Measurements from ENCODE around the gene DBH. TPM values are rescaled to one million over a fixed set of nuclear protein-coding genes. Genes with fewer than 3 reads are reported as not detected.

DBH gene
- total RNA-seq, 1 donor from 2014 or later = not detected

- DNase-seq (ENCODE audit: low read depth, low spot score) = no peak
Measured at GRCh38 chr9:133604214-133604613, 31.9 kb upstream of the DBH start.

GRCh38 chr9:133604856-133605255 is 31.3 kb upstream of the DBH start:
- DNase-seq (ENCODE audit: low read depth, low spot score) = no peak

- DNase-seq (ENCODE audit: low read depth, low spot score) = no peak
Measured at GRCh38 chr9:133605446-133605845, 30.7 kb upstream of the DBH start.

GRCh38 chr9:133605856-133606707 is 30.1 kb upstream of the DBH start:
- no peak for DNase-seq (ENCODE audit: low read depth, low spot score)

GRCh38 chr9:133606708-133607025 is 29.5 kb upstream of the DBH start:
- no peak for DNase-seq (ENCODE audit: low read depth, low spot score)

- no peak for DNase-seq (ENCODE audit: low read depth, low spot score)
Measured at GRCh38 chr9:133607381-133607780, 28.8 kb upstream of the DBH start.

- no peak for DNase-seq (ENCODE audit: low read depth, low spot score)
Measured at GRCh38 chr9:133607976-133608375, 28.2 kb upstream of the DBH start.

GRCh38 chr9:133608382-133608781 is 27.8 kb upstream of the DBH start:
- no peak for DNase-seq (ENCODE audit: low read depth, low spot score)

- no peak for DNase-seq (ENCODE audit: low read depth, low spot score)
Measured at GRCh38 chr9:133608889-133609288, 27.3 kb upstream of the DBH start.

GRCh38 chr9:133609311-133610098 is 26.7 kb upstream of the DBH start, which contains the start of gene FAM163B:
Gene FAM163B, minus strand, starts transcription at chr9:133609389. Its CDS starts 29,166 bp downstream, at chr9:133580223.
- no peak for DNase-seq (ENCODE audit: low read depth, low spot score)

GRCh38 chr9:133610845-133611244 is 25.3 kb upstream of the DBH start:
- DNase-seq (ENCODE audit: low read depth, low spot score) = no peak

GRCh38 chr9:133612051-133612450 is 24.1 kb upstream of the DBH start:
- DNase-seq (ENCODE audit: low read depth, low spot score) = no peak

GRCh38 chr9:133612816-133613215 is 23.3 kb upstream of the DBH start:
- DNase-seq (ENCODE audit: low read depth, low spot score) = no peak

- no peak for DNase-seq (ENCODE audit: low read depth, low spot score)
Measured at GRCh38 chr9:133613432-133613831, 22.7 kb upstream of the DBH start.

GRCh38 chr9:133614056-133614455 is 22.1 kb upstream of the DBH start:
- no peak for DNase-seq (ENCODE audit: low read depth, low spot score)

GRCh38 chr9:133614678-133615077 is 21.5 kb upstream of the DBH start:
- DNase-seq (ENCODE audit: low read depth, low spot score) = no peak

GRCh38 chr9:133615186-133615585 is 21.0 kb upstream of the DBH start:
- no peak for DNase-seq (ENCODE audit: low read depth, low spot score)

GRCh38 chr9:133615606-133616188 is 20.5 kb upstream of the DBH start:
- DNase-seq (ENCODE audit: low read depth, low spot score) = no peak

GRCh38 chr9:133616643-133617405 is 19.3 kb upstream of the DBH start:
- DNase-seq (ENCODE audit: low read depth, low spot score) = no peak

GRCh38 chr9:133618726-133619125 is 17.4 kb upstream of the DBH start:
- no peak for DNase-seq (ENCODE audit: low read depth, low spot score)

- no peak for DNase-seq (ENCODE audit: low read depth, low spot score)
Measured at GRCh38 chr9:133619791-133620190, 16.4 kb upstream of the DBH start.

Data from pulmonary artery endothelial cell (primary cell).